GM18909 (cell line): ENCODE data around the gene FOXP1.
A peak's percentile ranks its signal among the peaks of the same experiment; 100 is the strongest.

ENCODE experiments used
- ATAC-seq: cut with Tn5 transposase; IDR thresholded peaks from one replicate; pipeline ENCODE4 v1.9.1; 2021; ENCODE audit warnings: mild to moderate bottlenecking; ENCODE audit not compliant: unreplicated experiment, poor library complexity

FOXP1 gene

GRCh38 chr3:71583566-71584393 lies at the start of gene FOXP1:
Gene FOXP1 (minus strand): TSS chr3:71583728. CDS start chr3:71198381, 385,347 bp downstream.
- ATAC-seq = peak; percentile 40

GRCh38 chr3:71629711-71630110 lies 46.2 kb upstream of the FOXP1 start:
- no peak for ATAC-seq

- no peak for ATAC-seq
Observed at GRCh38 chr3:71629289-71629688, 45.8 kb upstream of the FOXP1 start.

GRCh38 chr3:71628522-71628921 lies 45.0 kb upstream of the FOXP1 start:
- ATAC-seq = no peak

GRCh38 chr3:71625676-71626075 lies 42.1 kb upstream of the FOXP1 start:
- no peak for ATAC-seq

GRCh38 chr3:71621825-71622537 lies 38.5 kb upstream of the FOXP1 start:
- ATAC-seq = no peak

GRCh38 chr3:71618538-71618937 lies 35.0 kb upstream of the FOXP1 start:
- no peak for ATAC-seq

GRCh38 chr3:71616571-71617021 lies 33.1 kb upstream of the FOXP1 start:
- no peak for ATAC-seq

- ATAC-seq = no peak
Observed at GRCh38 chr3:71614869-71615268, 31.3 kb upstream of the FOXP1 start.

- ATAC-seq = no peak
Observed at GRCh38 chr3:71614426-71614825, 30.9 kb upstream of the FOXP1 start.

- ATAC-seq = no peak
Observed at GRCh38 chr3:71611099-71611498, 27.6 kb upstream of the FOXP1 start.

- ATAC-seq = no peak
Observed at GRCh38 chr3:71607364-71607763, 23.8 kb upstream of the FOXP1 start.

- ATAC-seq = no peak
Observed at GRCh38 chr3:71606582-71606981, 23.1 kb upstream of the FOXP1 start.

GRCh38 chr3:71602256-71602655 lies 18.7 kb upstream of the FOXP1 start:
- no peak for ATAC-seq

GRCh38 chr3:71601811-71602210 lies 18.3 kb upstream of the FOXP1 start:
- ATAC-seq = no peak

- ATAC-seq = no peak
Observed at GRCh38 chr3:71600646-71601288, 17.2 kb upstream of the FOXP1 start.

- no peak for ATAC-seq
Observed at GRCh38 chr3:71599416-71599815, 15.9 kb upstream of the FOXP1 start.

GRCh38 chr3:71598292-71598691 lies 14.8 kb upstream of the FOXP1 start:
- no peak for ATAC-seq

GRCh38 chr3:71597286-71597685 lies 13.8 kb upstream of the FOXP1 start:
- ATAC-seq = no peak

- ATAC-seq = no peak
Observed at GRCh38 chr3:71593106-71593505, 9.6 kb upstream of the FOXP1 start.

GRCh38 chr3:71591101-71591500 lies 7.6 kb upstream of the FOXP1 start:
- no peak for ATAC-seq
